ENCODE data around the gene MAGEB10. TPM values are rescaled to one million over a fixed set of nuclear protein-coding genes. Genes with fewer than 3 reads are reported as not detected.
"Not testable (repeated sequence)": the region's sequence is repeated elsewhere in the genome, so short reads cannot be mapped to it uniquely, and the experiment has no call there.

Gene MAGEB10
- total RNA-seq (not detected), polyA plus RNA-seq (ENCODE audit: insufficient read depth in 1 of 8, insufficient read length in 8 of 8, low replicate concordance in 1 of 8) (not detected)
- long read RNA-seq, donor 1 = 0 reads
- long read RNA-seq, donor 2 = 0 reads
- long read RNA-seq, donor 3 = 0 reads
- long read RNA-seq, donor 4 = 0 reads
- long read RNA-seq, donor 5 = 0 reads
- long read RNA-seq, donor 6 = 0 reads
- long read RNA-seq, donor 7 = 0 reads
- long read RNA-seq, donor 8 = 0 reads
- long read RNA-seq, donor 9 = 0 reads
- long read RNA-seq, donor 10 = 0 reads
- long read RNA-seq, donor 11 = 0 reads

GRCh38 chrX:27807690-27808089 lies at the start of gene MAGEB10:
MAGEB10 (plus strand) TSS chrX:27807990; CDS start chrX:27821307, 13,317 bp downstream.
- Histone ChIP-seq H3K27me3 (ENCODE audit: control insufficient read depth, insufficient read depth, low read length) (no peaks in the 10 kb centered on the region), H3K4me3 (ENCODE audit: low read length) (no peak within 1 kb of the TSS), H3K36me3 (ENCODE audit: control insufficient read depth, insufficient read depth, low read length) (no peaks in the 10 kb centered on the region), H3K4me1 (ENCODE audit: control insufficient read depth, insufficient read depth, low read length) (no peaks in the 10 kb centered on the region), H3K27ac (ENCODE audit: low read length) (no peak within 1 kb of the TSS), H3K9me3 (replicated peaks; ENCODE audit: control insufficient read depth, low read depth, low read length) (peaks cover 2% of the 10 kb centered on the region)
- WGBS (ENCODE audit: insufficient coverage) = 77% methylated on average over 7 of the region's 17 CpGs
- no peak for DNase-seq

- H3K27me3 ChIP-seq (ENCODE audit: control insufficient read depth, insufficient read depth, low read length) = no peaks in the 10 kb centered on the region
- DNase-seq = no peak
- H3K9me3 ChIP-seq (replicated peaks; ENCODE audit: control insufficient read depth, low read depth, low read length) = no peaks in the 10 kb centered on the region
- no peaks in the 10 kb centered on the region for H3K4me1 ChIP-seq (ENCODE audit: control insufficient read depth, insufficient read depth, low read length)
- H3K4me3 ChIP-seq (ENCODE audit: low read length) = no peak overlapping the region
- WGBS (ENCODE audit: insufficient coverage) = no CpG with 5 or more reads among the region's 12 CpGs
- no peaks in the 10 kb centered on the region for H3K36me3 ChIP-seq (ENCODE audit: control insufficient read depth, insufficient read depth, low read length)
- H3K27ac ChIP-seq (ENCODE audit: low read length) = no peak overlapping the region
Observed at GRCh38 chrX:27765718-27766117, 42.1 kb upstream of the MAGEB10 start.

- H3K27me3 ChIP-seq (ENCODE audit: control insufficient read depth, insufficient read depth, low read length) = no peaks in the 10 kb centered on the region
Observed at GRCh38 chrX:27767387-27767786, 40.4 kb upstream of the MAGEB10 start.

GRCh38 chrX:27775984-27776383 lies 31.8 kb upstream of the MAGEB10 start:
- Histone ChIP-seq H3K9me3 (replicated peaks; ENCODE audit: control insufficient read depth, low read depth, low read length) (no peaks in the 10 kb centered on the region), H3K36me3 (ENCODE audit: control insufficient read depth, insufficient read depth, low read length) (no peaks in the 10 kb centered on the region), H3K27me3 (ENCODE audit: control insufficient read depth, insufficient read depth, low read length) (no peaks in the 10 kb centered on the region), H3K4me3 (ENCODE audit: low read length) (no peak overlapping the region), H3K27ac (ENCODE audit: low read length) (no peak overlapping the region), H3K4me1 (ENCODE audit: control insufficient read depth, insufficient read depth, low read length) (no peaks in the 10 kb centered on the region)
- no CpG with 5 or more reads among the region's 2 CpGs for WGBS (ENCODE audit: insufficient coverage)
- DNase-seq = no peak

More at GRCh38 chrX:27767387-27767786, 40.4 kb upstream of the MAGEB10 start:
- H3K4me3 ChIP-seq (ENCODE audit: low read length) = no peak overlapping the region
- no peaks in the 10 kb centered on the region for H3K9me3 ChIP-seq (replicated peaks; ENCODE audit: control insufficient read depth, low read depth, low read length)
- no peak overlapping the region for H3K27ac ChIP-seq (ENCODE audit: low read length)
- no peaks in the 10 kb centered on the region for H3K36me3 ChIP-seq (ENCODE audit: control insufficient read depth, insufficient read depth, low read length)
- no peaks in the 10 kb centered on the region for H3K4me1 ChIP-seq (ENCODE audit: control insufficient read depth, insufficient read depth, low read length)
- no peak for DNase-seq

- no peak overlapping the region for H3K4me3 ChIP-seq (ENCODE audit: low read length)
- WGBS (ENCODE audit: insufficient coverage) = no CpG with 5 or more reads among the region's 6 CpGs
- peaks cover 3% of the 10 kb centered on the region for H3K27me3 ChIP-seq (ENCODE audit: control insufficient read depth, insufficient read depth, low read length)
- DNase-seq = no peak
- no peaks in the 10 kb centered on the region for H3K4me1 ChIP-seq (ENCODE audit: control insufficient read depth, insufficient read depth, low read length)
- no peaks in the 10 kb centered on the region for H3K36me3 ChIP-seq (ENCODE audit: control insufficient read depth, insufficient read depth, low read length)
- no peak overlapping the region for H3K27ac ChIP-seq (ENCODE audit: low read length)
- no peaks in the 10 kb centered on the region for H3K9me3 ChIP-seq (replicated peaks; ENCODE audit: control insufficient read depth, low read depth, low read length)
Observed at GRCh38 chrX:27796640-27797257, 11.0 kb upstream of the MAGEB10 start.

GRCh38 chrX:27797575-27797974 lies 10.2 kb upstream of the MAGEB10 start:
- Histone ChIP-seq H3K4me1 (ENCODE audit: control insufficient read depth, insufficient read depth, low read length) (no peaks in the 10 kb centered on the region), H3K36me3 (ENCODE audit: control insufficient read depth, insufficient read depth, low read length) (no peaks in the 10 kb centered on the region), H3K4me3 (ENCODE audit: low read length) (no peak overlapping the region), H3K9me3 (replicated peaks; ENCODE audit: control insufficient read depth, low read depth, low read length) (no peaks in the 10 kb centered on the region), H3K27me3 (ENCODE audit: control insufficient read depth, insufficient read depth, low read length) (peaks cover 3% of the 10 kb centered on the region), H3K27ac (ENCODE audit: low read length) (no peak overlapping the region)
- WGBS (ENCODE audit: insufficient coverage) = no CpG with 5 or more reads among the region's 1 CpG
- no peak for DNase-seq

- no peak for DNase-seq
- no peaks in the 10 kb centered on the region for H3K4me1 ChIP-seq (ENCODE audit: control insufficient read depth, insufficient read depth, low read length)
- 93% methylated on average over 11 of the region's 14 CpGs for WGBS (ENCODE audit: insufficient coverage)
- H3K27ac ChIP-seq (ENCODE audit: low read length) = no peak overlapping the region
- no peak overlapping the region for H3K4me3 ChIP-seq (ENCODE audit: low read length)
- H3K36me3 ChIP-seq (ENCODE audit: control insufficient read depth, insufficient read depth, low read length) = no peaks in the 10 kb centered on the region
- H3K9me3 ChIP-seq (replicated peaks; ENCODE audit: control insufficient read depth, low read depth, low read length) = peaks cover 2% of the 10 kb centered on the region
- H3K27me3 ChIP-seq (ENCODE audit: control insufficient read depth, insufficient read depth, low read length) = no peaks in the 10 kb centered on the region
Observed at GRCh38 chrX:27808226-27808625, 436 bp downstream of the MAGEB10 start.

GRCh38 chrX:27808991-27809859 lies 1.4 kb downstream of the MAGEB10 start:
- H3K9me3 ChIP-seq (replicated peaks; ENCODE audit: control insufficient read depth, low read depth, low read length); H3K27ac ChIP-seq (ENCODE audit: low read length); DNase-seq; H3K4me3 ChIP-seq (ENCODE audit: low read length); H3K36me3 ChIP-seq (ENCODE audit: control insufficient read depth, insufficient read depth, low read length); H3K27me3 ChIP-seq (ENCODE audit: control insufficient read depth, insufficient read depth, low read length); H3K4me1 ChIP-seq (ENCODE audit: control insufficient read depth, insufficient read depth, low read length): not testable (repeated sequence)
- WGBS (ENCODE audit: insufficient coverage) = 91% methylated on average over 8 of the region's 50 CpGs

GRCh38 chrX:27815209-27815608 lies 7.4 kb downstream of the MAGEB10 start:
- H3K27me3 ChIP-seq (ENCODE audit: control insufficient read depth, insufficient read depth, low read length) = peaks cover 6% of the 10 kb centered on the region
- no peaks in the 10 kb centered on the region for H3K9me3 ChIP-seq (replicated peaks; ENCODE audit: control insufficient read depth, low read depth, low read length)
- no peaks in the 10 kb centered on the region for H3K36me3 ChIP-seq (ENCODE audit: control insufficient read depth, insufficient read depth, low read length)
- H3K4me1 ChIP-seq (ENCODE audit: control insufficient read depth, insufficient read depth, low read length) = no peaks in the 10 kb centered on the region
- no peak overlapping the region for H3K4me3 ChIP-seq (ENCODE audit: low read length)
- no peak for DNase-seq
- no peak overlapping the region for H3K27ac ChIP-seq (ENCODE audit: low read length)

- Histone ChIP-seq H3K27ac (ENCODE audit: low read length) (no peak overlapping the region), H3K4me3 (ENCODE audit: low read length) (no peak overlapping the region), H3K36me3 (ENCODE audit: control insufficient read depth, insufficient read depth, low read length) (no peaks in the 10 kb centered on the region), H3K9me3 (replicated peaks; ENCODE audit: control insufficient read depth, low read depth, low read length) (no peaks in the 10 kb centered on the region), H3K27me3 (ENCODE audit: control insufficient read depth, insufficient read depth, low read length) (peaks cover 8% of the 10 kb centered on the region), H3K4me1 (ENCODE audit: control insufficient read depth, insufficient read depth, low read length) (no peaks in the 10 kb centered on the region)
- no CpG with 5 or more reads among the region's 1 CpG for WGBS (ENCODE audit: insufficient coverage)
- no peak for DNase-seq
Observed at GRCh38 chrX:27823812-27824211, 16.0 kb downstream of the MAGEB10 start.

All from muscle of leg (tissue), 16 donors.